GM12878 (cell line): ENCODE results near the gene KIFBP. TPM values are rescaled to one million over a fixed set of nuclear protein-coding genes. Genes with fewer than 3 reads are reported as not detected.

ENCODE experiments used
- ATAC-seq: fragments of 200-7000 bp; cut with Tn5 transposase; 3 replicates; pipeline ENCODE4 v1.9.1; 2020; ENCODE audit warnings: mild to moderate bottlenecking, moderate library complexity
- BruUV-seq: library from RNA; stranded (reverse); fragments of 400-500 nt; replicated peaks from 2 replicates; lab custom pipeline; 2021; lab: Mats Ljungman, UMichigan
- CTCF ChIA-PET: fragments of 300-600 bp; sonication (Branson Sonifier 250); formaldehyde crosslinking; extraction: SDS; loops from one replicate; lab custom pipeline; 2021; ENCODE audit warnings: inconsistent platforms; lab: Yijun Ruan, JAX
- POLR2A ChIA-PET: fragments of 350-600 bp; formaldehyde crosslinking; extraction: SDS; loops from one replicate; lab custom pipeline; 2021; ENCODE audit warnings: inconsistent platforms; lab: Charles Lee
- RAD21 ChIA-PET: fragments of 300-600 bp; sonication (Branson Sonifier 250); formaldehyde crosslinking; loops from one replicate; lab custom pipeline; 2023; ENCODE audit warnings: antibody characterized with exemption; ENCODE audit not compliant: unreplicated experiment; lab: Charles Lee
- SMC1A ChIA-PET: fragments of 300-600 bp; sonication (Branson Sonifier 250); formaldehyde crosslinking; loops from one replicate; lab custom pipeline; 2023; ENCODE audit not compliant: unreplicated experiment, uncharacterized antibody; lab: Charles Lee
- DNase-seq: peaks from one replicate; pipeline ENCODE4 v3.0.0-alpha.2; 2011; ENCODE audit warnings: low read depth, low spot score
- FAIRE-seq: peaks from 3 replicates; lab custom pipeline; 2011; peaks lifted over from hg19 to GRCh38; lab: Jason Lieb, UNC
- H2AFZ ChIP-seq: 2 replicates; pipeline ENCODE4 v1.6.0; 2011; ENCODE audit warnings: low read depth, low read length, control low read depth; ENCODE audit not compliant: control insufficient read depth
- H3K27ac ChIP-seq: 2 replicates; pipeline ENCODE4 v1.5.1; 2011; ENCODE audit warnings: control low read depth; ENCODE audit not compliant: control insufficient read depth, insufficient read depth
- H3K27me3 ChIP-seq, 2 experiments: replicated peaks in 1 of 2; 2 replicates each; pipeline versions ENCODE4 v1.6.0 to v1.6.1; 2011; ENCODE audit warnings: low read length in 1 of 2; ENCODE audit not compliant: control insufficient read depth in 2 of 2, insufficient read depth in 2 of 2
- H3K36me3 ChIP-seq, 2 experiments: 2 replicates each; pipeline ENCODE4 v1.5.1; 2011; ENCODE audit warnings: low read length in 1 of 2; ENCODE audit not compliant: control insufficient read depth in 2 of 2, insufficient read depth in 2 of 2
- H3K4me1 ChIP-seq: 2 replicates; pipeline ENCODE4 v1.6.1; 2011; ENCODE audit warnings: mild to moderate bottlenecking, low read length, moderate library complexity, mixed read lengths; ENCODE audit not compliant: control insufficient read depth, insufficient read depth
- H3K4me2 ChIP-seq: 2 replicates; pipeline ENCODE4 v1.6.0; 2011; ENCODE audit warnings: control low read depth; ENCODE audit not compliant: control insufficient read depth, insufficient read depth
- H3K4me3 ChIP-seq: fragments of 200-600 bp; sonication (generic); 2 replicates; pipeline ENCODE4 v1.5.1; 2016
- H3K79me2 ChIP-seq: 2 replicates; pipeline ENCODE4 v1.6.0; 2011; ENCODE audit warnings: low read length; ENCODE audit not compliant: control insufficient read depth, insufficient read depth
- H3K9ac ChIP-seq: 2 replicates; pipeline ENCODE4 v1.8.0; 2011; ENCODE audit warnings: low read length, control low read depth, mixed read lengths; ENCODE audit not compliant: control insufficient read depth, insufficient read depth
- H3K9me3 ChIP-seq: replicated peaks from 3 replicates; pipeline ENCODE4 v1.5.1; 2011; ENCODE audit warnings: mild to moderate bottlenecking, low read length; ENCODE audit not compliant: control insufficient read depth, insufficient read depth
- H4K20me1 ChIP-seq: 2 replicates; pipeline ENCODE4 v1.6.0; 2011; ENCODE audit not compliant: control insufficient read depth, insufficient read depth
- ATF3 ChIP-seq: IDR thresholded peaks from 2 replicates; pipeline ENCODE4 v1.6.1; 2011; ENCODE audit warnings: low read depth, mild to moderate bottlenecking, low read length, moderate library complexity, borderline replicate concordance; ENCODE audit errors: extremely low read depth
- BCL3 ChIP-seq: IDR thresholded peaks from 2 replicates; pipeline ENCODE4 v1.6.1; 2011; ENCODE audit warnings: borderline replicate concordance, low read depth, mild to moderate bottlenecking, moderate library complexity, low read length; ENCODE audit not compliant: insufficient read depth, poor library complexity, severe bottlenecking
- EED ChIP-seq: sonication (generic); IDR thresholded peaks from 2 replicates; pipeline ENCODE4 v1.6.1; 2016; ENCODE audit warnings: antibody characterized with exemption, low read depth
- HDAC2 ChIP-seq: fragments of 200-600 bp; sonication (generic); IDR thresholded peaks from 2 replicates; pipeline ENCODE4 v1.6.1; 2017
- HDGF ChIP-seq: fragments of 450-650 bp; IDR thresholded peaks from 2 replicates; pipeline ENCODE4 v1.6.1; 2016; ENCODE audit warnings: antibody characterized with exemption
- IKZF2 ChIP-seq, 2 experiments: fragments of 450-650 bp; IDR thresholded peaks; 2 replicates each; pipeline ENCODE4 v1.6.1; 2017; ENCODE audit warnings: mild to moderate bottlenecking in 2 of 2, moderate library complexity in 2 of 2
- LARP7 ChIP-seq: fragments of 450-650 bp; IDR thresholded peaks from 2 replicates; pipeline ENCODE4 v1.6.1; 2017; ENCODE audit warnings: mild to moderate bottlenecking
- NR2F1 ChIP-seq: fragments of 450-650 bp; conservative IDR thresholded peaks from 2 replicates; pipeline ENCODE4 v1.6.1; 2017; ENCODE audit warnings: mild to moderate bottlenecking
- PAX5 ChIP-seq: IDR thresholded peaks from 2 replicates; pipeline ENCODE4 v1.6.1; 2011; ENCODE audit warnings: low read depth, low read length, borderline replicate concordance
- PBX3 ChIP-seq: IDR thresholded peaks from 2 replicates; pipeline ENCODE4 v1.6.1; 2011; ENCODE audit warnings: mild to moderate bottlenecking, low read depth, low read length, moderate library complexity; ENCODE audit not compliant: insufficient replicate concordance
- PML ChIP-seq: IDR thresholded peaks from 2 replicates; pipeline ENCODE4 v1.6.1; 2012; ENCODE audit warnings: low read length, inconsistent platforms
- POU2F2 ChIP-seq: IDR thresholded peaks from 3 replicates; pipeline ENCODE4 v1.6.1; 2011; ENCODE audit warnings: low read depth, mild to moderate bottlenecking, low read length, borderline replicate concordance
- ZBED1 ChIP-seq: IDR thresholded peaks from 2 replicates; pipeline ENCODE4 v1.6.1; 2016; ENCODE audit warnings: borderline replicate concordance
- ZBTB11 ChIP-seq: fragments of 450-650 bp; formaldehyde crosslinking; IDR thresholded peaks from 2 replicates; pipeline ENCODE4 v1.5.0; 2022; ENCODE audit warnings: mild to moderate bottlenecking, missing genetic modification characterization
- ZSCAN29 ChIP-seq: fragments of 450-650 bp; IDR thresholded peaks from 2 replicates; pipeline ENCODE4 v1.6.1; 2017; ENCODE audit warnings: mild to moderate bottlenecking, moderate library complexity
- WGBS: methylation state at CpG from one replicate; pipeline ENCODE4 v1.1.6; 2016; ENCODE audit warnings: low lambda C conversion rate; ENCODE audit not compliant: insufficient replicate concordance, insufficient coverage; ENCODE audit errors: missing lambda C conversion rate; 5-methylcytosine and 5-hydroxymethylcytosine counted together
- in situ Hi-C: fragments of 300-500 bp; cut with MboI; formaldehyde crosslinking; loops from 9 replicates; pipeline ENCODE4 v1.14.3; 2018; ENCODE audit warnings: mixed read lengths
- intact Hi-C: fragments of 100-400 bp; cut with micrococcal nuclease; formaldehyde crosslinking; loops from one replicate; pipeline ENCODE4 v1.14.2; 2022; ENCODE audit not compliant: unreplicated experiment
- polyA plus RNA-seq, 11 experiments: library from polyadenylated mRNA; depleted of rRNA in 4 of 11; unstranded in 6 of 11; stranded (reverse) in 5 of 11; fragments of >200 nt; fragmentation: Nextera tagmentation in 4 of 11; fragmentation: Illumina TruSeq in 1 of 11; extraction: Ambion mirVana in 4 of 11; extraction: Trizol in 1 of 11; gene quantifications; 1 replicate in 1 of 11; 2 replicates in 10 of 11; pipeline versions ENCODE4 v1.2.1 to v1.2.3, GENCODE V29; 2011 to 2016; ENCODE audit warnings: inconsistent platforms in 2 of 11, missing spikeins in 2 of 11, low read depth in 1 of 11
- total RNA-seq, 4 experiments: library from RNA; depleted of rRNA in 3 of 4; stranded (reverse); fragments of >200 nt in 3 of 4; fragmentation: Illumina TruSeq in 1 of 4; extraction: Trizol in 1 of 4; gene quantifications; 2 replicates each; pipeline versions ENCODE4 v1.2.1 to v1.2.3, GENCODE V29; 2013 to 2021

The KIFBP gene
- total and polyA plus RNA-seq, 10 of the 15 experiments (the other 5 are each of a cell fraction or from before 2014, with no cell fraction given): 8.6 to 29.5 (median 18.7) TPM

- DNase-seq (no peak), ATAC-seq (peak; percentile 77), FAIRE-seq (peak; percentile 76)
- Histone ChIP-seq H3K9me3 (no peaks in the 10 kb centered on the region), H3K4me2 (peak overlapping the region; percentile 74), H3K27ac (peak overlapping the region; percentile 94), H4K20me1 (no peaks in the 10 kb centered on the region), H3K4me1 (peaks cover 59% of the 10 kb centered on the region), H3K9ac (peak overlapping the region; percentile 70), H3K27me3 (no peaks in the 10 kb centered on the region), H2AFZ (peak overlapping the region; percentile 93), H3K79me2 (0 out of 2 replicates have a peak, but pooled peaks cover 2% of the 10 kb centered on the region), H3K4me3 (no peak overlapping the region), H3K36me3 (no peaks in the 10 kb centered on the region)
- RAD21 ChIA-PET: interaction anchor here (0.7 to 25.6 kb wide), 17 partner anchors 12 to 185 kb away, joined by 3 to 544 read pairs (median 6); partner anchors contain the start of genes DDX21 and SRGN
- 13% methylated on average over 10 of the region's 10 CpGs for WGBS
- SMC1A ChIA-PET: interaction anchor here (0.7 to 17.6 kb wide), 13 partner anchors 9 to 1302 kb away, joined by 3 to 355 read pairs (median 6); partner anchors contain the start of gene SRGN
- intact Hi-C loops: loop anchor here (2.0 kb wide), 2 partner anchors 19 to 21 kb away; no protein-coding TSS in a partner anchor
- POLR2A ChIA-PET: interaction anchor here (0.6 to 16.7 kb wide), 12 partner anchors 12 to 178 kb away, joined by 3 to 312 read pairs (median 4); partner anchors contain the start of gene SRGN
- CTCF ChIA-PET: interaction anchor here (0.8 to 14.3 kb wide), 9 partner anchors 11 to 49 kb away, joined by 3 to 121 read pairs (median 9); partner anchors contain the start of gene SRGN
- in situ Hi-C loops: no loop called here
- BruUV-seq: no TSS peak
- TF ChIP-seq ZBED1 (no peak), ZBTB11 (no peak), LARP7 (peak; percentile 22; the same call in 1 of the 2 replicates), PML (0 out of 2 replicates have a peak, but pooled peaks have one; percentile 35), PBX3 (no peak), HDAC2 (no peak), HDGF (no peak), ATF3 (no peak), PAX5 (peak; percentile 66; the same call in 1 of the 2 replicates), NR2F1 (peak; percentile 37; the same call in 1 of the 2 replicates), EED (peak; percentile 66; the same call in 1 of the 2 replicates), IKZF2 (IDR thresholded peaks at IDR 0.05) (peak in 1 of 2 experiments; percentile 59), ZSCAN29 (no peak), BCL3 (no peak), POU2F2 (peak; percentile 47; the same call in 1 of the 3 replicates)
Observed at GRCh38 chr10:69043931-69044531, 55.4 kb downstream of the KIFBP start.
